ENCODE data around the gene CYP1A2. TPM values are rescaled to one million over a fixed set of nuclear protein-coding genes. Genes with fewer than 3 reads are reported as not detected.

Gene CYP1A2
- total and polyA plus RNA-seq, 2 of the 13 experiments (the other 11 are each of a cell fraction or from before 2014, with no cell fraction given), result 0.07 TPM; not detected in 1

DNA sequence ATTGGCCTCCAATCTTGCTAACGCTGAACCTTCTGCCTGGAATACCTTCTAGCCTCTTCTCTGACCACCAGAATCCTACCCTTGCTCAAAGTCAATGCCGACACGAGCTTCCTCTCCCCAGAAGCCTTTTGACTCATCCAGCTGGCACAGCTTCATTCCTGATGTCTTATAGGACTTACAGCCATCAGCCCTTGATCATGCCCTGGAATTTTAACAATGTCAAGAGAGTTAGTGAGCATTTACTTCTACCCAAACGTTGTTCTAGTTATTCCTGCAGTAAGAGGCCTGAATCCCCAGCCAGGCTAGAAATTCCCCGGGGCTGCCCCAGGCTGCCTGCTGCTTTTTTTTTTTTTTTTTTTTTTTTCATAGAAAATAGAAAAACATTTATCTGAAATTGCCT, 3.9 kb downstream of the CYP1A2 start (continued):
- TF ChIP-seq LBX2 (CRISPR knock-in tag; IDR thresholded peaks at IDR 0.05; ENCODE audit: borderline replicate concordance), result no peak
- TF ChIP-seq ZSCAN21 (CRISPR knock-in tag; IDR thresholded peaks at IDR 0.05; ENCODE audit: borderline replicate concordance), result no peak
- TF ChIP-seq, protein P1, sequence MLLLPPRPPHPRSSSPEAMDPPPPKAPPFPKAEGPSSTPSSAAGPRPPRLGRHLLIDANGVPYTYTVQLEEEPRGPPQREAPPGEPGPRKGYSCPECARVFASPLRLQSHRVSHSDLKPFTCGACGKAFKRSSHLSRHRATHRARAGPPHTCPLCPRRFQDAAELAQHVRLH (CRISPR knock-in tag; IDR thresholded peaks at IDR 0.05; ENCODE audit: borderline replicate concordance, low read depth), result no peak
- TF ChIP-seq MYC (CRISPR knock-in tag; IDR thresholded peaks at IDR 0.05; ENCODE audit: borderline replicate concordance), result no peak
- TF ChIP-seq JUN (CRISPR knock-in tag; IDR thresholded peaks at IDR 0.05), result no peak
- no peak for TF ChIP-seq JUND (CRISPR knock-in tag; IDR thresholded peaks at IDR 0.05)
- no peak for TF ChIP-seq NR1H2 (CRISPR knock-in tag; IDR thresholded peaks at IDR 0.05; ENCODE audit: borderline replicate concordance, low read depth)
- TF ChIP-seq ZNF33A (CRISPR knock-in tag; IDR thresholded peaks at IDR 0.05; ENCODE audit: borderline replicate concordance), result no peak

DNA sequence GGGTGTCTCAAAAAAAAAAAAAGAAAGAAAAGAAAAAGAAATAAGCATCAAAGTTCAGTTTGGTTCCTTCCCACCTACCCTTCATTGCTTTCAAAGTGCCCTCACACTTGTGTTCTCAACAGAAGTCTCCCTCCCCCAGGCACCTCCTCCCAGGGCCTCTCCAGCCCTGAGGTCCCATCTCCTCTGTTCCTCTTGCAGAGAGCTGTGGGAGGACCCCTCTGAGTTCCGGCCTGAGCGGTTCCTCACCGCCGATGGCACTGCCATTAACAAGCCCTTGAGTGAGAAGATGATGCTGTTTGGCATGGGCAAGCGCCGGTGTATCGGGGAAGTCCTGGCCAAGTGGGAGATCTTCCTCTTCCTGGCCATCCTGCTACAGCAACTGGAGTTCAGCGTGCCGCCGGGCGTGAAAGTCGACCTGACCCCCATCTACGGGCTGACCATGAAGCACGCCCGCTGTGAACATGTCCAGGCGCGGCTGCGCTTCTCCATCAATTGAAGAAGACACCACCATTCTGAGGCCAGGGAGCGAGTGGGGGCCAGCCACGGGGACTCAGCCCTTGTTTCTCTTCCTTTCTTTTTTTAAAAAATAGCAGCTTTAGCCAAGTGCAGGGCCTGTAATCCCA, 6.1 kb downstream of the CYP1A2 start:
- FAIRE-seq, result no peak
- CTCF ChIA-PET (ENCODE audit: low intra/inter-chr PET ratio, low total read pairs), result no interaction called here
- no TSS peak for BruUV-seq (replicated peaks)
- WGBS (ENCODE audit: low lambda C conversion rate), result 94% methylated on average over 14 of the region's 20 CpGs
- intact Hi-C loops (cut with micrococcal nuclease; ENCODE audit: unreplicated experiment), result no loop called here
- Histone ChIP-seq H3K27me3 (ENCODE audit: control insufficient read depth in 1 of 2, insufficient read depth in 2 of 2, low read length in 2 of 2) (no peaks in the 10 kb centered on the region; a peak in 1 of 5 replicates), H3K4me2 (ENCODE audit: low read depth, low read length) (no peak overlapping the region), H3K27ac (ENCODE audit: extremely low read length, insufficient read depth, low read length) (no peak overlapping the region), H3K79me2 (ENCODE audit: insufficient read depth, low read length) (no peaks in the 10 kb centered on the region), H3K36me3 (replicated peaks in 1 of 2; ENCODE audit: control insufficient read depth in 1 of 2, insufficient read depth in 2 of 2, low read length in 2 of 2) (no peaks in the 10 kb centered on the region), H3K9ac (ENCODE audit: insufficient read depth, low read depth, low read length) (no peak overlapping the region), H3K4me3 (replicated peaks in 1 of 3; ENCODE audit: insufficient read depth in 1 of 3, low read depth in 2 of 3, low read length in 3 of 3) (no peak overlapping the region), H3K9me3 (ENCODE audit: low read length) (no peaks in the 10 kb centered on the region), H3K4me1 (ENCODE audit: insufficient read depth, low read length) (peaks cover 40% of the 10 kb centered on the region), H2AFZ (ENCODE audit: low read length) (no peak overlapping the region), H4K20me1 (ENCODE audit: insufficient read depth, low read length) (no peaks in the 10 kb centered on the region)
- TF ChIP-seq ZNF251 (CRISPR knock-in tag; IDR thresholded peaks at IDR 0.05), result no peak
- TF ChIP-seq CBX5 (CRISPR knock-in tag; IDR thresholded peaks at IDR 0.05; ENCODE audit: borderline replicate concordance), result no peak
- TF ChIP-seq TP53 (CRISPR knock-in tag; conservative IDR thresholded peaks at IDR 0.05), result no peak
- in situ Hi-C loops (cut with HindIII; ENCODE audit: extremely low pct_ligation_motif_present, low pct_unique_long_range_greater_than_20kb), result no loop called here
- POLR2A ChIA-PET, result no interaction called here
- no peak for DNase-seq (ENCODE audit: low spot score)
- ATAC-seq, result no peak
